ES-I3 (cell line): Measurements from ENCODE around the gene CSTPP1.
"Not testable (repeated sequence)": the region's sequence is repeated elsewhere in the genome, so short reads cannot be mapped to it uniquely, and the experiment has no call there.

ENCODE experiments used
- H3K36me3 ChIP-seq: 2 replicates; pipeline ENCODE4 v1.6.1; 2013; ENCODE audit warnings: mild to moderate bottlenecking, low read length, control low read depth, moderate library complexity; ENCODE audit not compliant: insufficient read depth
- H3K4me1 ChIP-seq: 2 replicates; pipeline ENCODE4 v1.6.1; 2013; ENCODE audit warnings: mild to moderate bottlenecking, control low read depth, low read length; ENCODE audit not compliant: insufficient read depth
- H3K9ac ChIP-seq: 2 replicates; pipeline ENCODE4 v1.6.1; 2013; ENCODE audit warnings: low read depth, mild to moderate bottlenecking, low read length, moderate library complexity
- H3K9me3 ChIP-seq: 2 replicates; pipeline ENCODE4 v1.6.1; 2013; ENCODE audit warnings: mild to moderate bottlenecking, low read length, moderate library complexity; ENCODE audit not compliant: control insufficient read depth, insufficient read depth

CSTPP1 gene

DNA sequence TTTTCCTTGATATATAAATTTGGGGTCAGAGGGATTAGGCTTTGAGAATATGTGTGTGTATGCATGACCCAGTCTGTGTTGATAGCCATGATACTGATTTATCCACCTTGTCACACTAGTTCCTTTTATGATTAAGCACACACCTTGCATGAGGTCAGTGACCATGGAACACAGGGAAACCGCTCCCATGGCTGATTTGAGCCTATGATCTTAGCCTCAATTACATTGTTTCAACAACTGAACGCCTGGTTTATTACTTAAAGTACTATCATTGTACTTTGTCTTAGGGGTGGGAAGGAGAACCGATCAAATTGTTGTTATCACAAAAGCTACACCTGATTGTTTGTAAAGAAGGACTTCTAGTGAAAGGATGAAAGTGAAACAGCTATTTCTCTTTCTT is 169.4 kb downstream of the CSTPP1 start:
- peaks cover 26% of the 10 kb centered on the region for H3K4me1 ChIP-seq
- H3K9me3 ChIP-seq = no peaks in the 10 kb centered on the region
- no peak overlapping the region for H3K9ac ChIP-seq
- no peaks in the 10 kb centered on the region for H3K36me3 ChIP-seq

DNA sequence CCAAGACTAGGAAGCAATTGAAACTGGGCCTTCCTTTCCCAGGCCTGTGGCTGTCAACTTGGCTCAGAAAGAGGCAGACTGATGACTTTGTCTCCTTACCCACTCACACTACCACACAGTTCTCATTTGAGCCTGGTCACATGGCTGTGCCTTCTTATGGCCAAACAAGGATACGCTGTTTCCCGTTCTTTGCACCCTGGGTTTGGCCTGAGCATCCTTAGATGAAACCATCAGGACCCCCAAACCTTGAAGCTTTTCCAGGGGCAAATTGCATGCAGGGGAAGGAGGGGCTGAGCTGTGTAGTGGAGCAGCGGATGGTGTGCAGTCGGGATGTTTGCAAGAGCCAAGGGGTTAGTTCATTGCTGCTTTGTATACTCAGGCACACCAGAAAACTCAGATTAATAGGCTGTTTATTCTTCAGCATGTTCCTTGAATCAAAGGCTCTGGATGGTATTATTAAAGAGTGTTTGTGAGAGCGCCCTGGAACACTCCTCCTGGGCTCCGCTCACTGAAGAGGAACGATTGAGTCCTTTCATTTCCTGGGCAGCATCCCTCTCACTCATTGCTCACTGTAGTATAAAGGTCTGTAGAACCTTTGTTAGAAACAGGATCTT is 170.3 kb downstream of the CSTPP1 start:
- Histone ChIP-seq H3K9ac (no peak overlapping the region), H3K4me1 (peaks cover 18% of the 10 kb centered on the region), H3K9me3 (no peaks in the 10 kb centered on the region), H3K36me3 (no peaks in the 10 kb centered on the region)

DNA sequence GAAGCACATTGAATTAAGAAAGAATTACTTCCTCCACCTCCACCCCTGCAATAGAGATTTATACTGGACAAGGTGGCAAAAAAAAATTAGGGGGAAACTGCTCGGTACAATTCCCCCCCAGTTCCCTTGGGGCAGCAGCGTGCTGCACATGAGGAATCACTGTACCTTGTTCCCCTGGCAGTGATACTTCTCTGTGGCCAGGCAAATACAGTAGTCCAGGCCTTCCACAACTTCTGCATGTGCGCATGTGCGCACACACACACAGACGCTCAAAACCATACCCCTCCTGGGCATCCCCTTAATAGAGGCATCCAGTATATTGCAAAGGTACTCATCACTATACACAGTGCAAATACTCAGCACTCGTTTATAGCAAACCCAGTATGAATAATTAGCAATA is 171.2 kb downstream of the CSTPP1 start:
- Histone ChIP-seq H3K4me1 (peaks cover 14% of the 10 kb centered on the region), H3K9ac (no peak overlapping the region), H3K9me3 (no peaks in the 10 kb centered on the region), H3K36me3 (no peaks in the 10 kb centered on the region)

DNA sequence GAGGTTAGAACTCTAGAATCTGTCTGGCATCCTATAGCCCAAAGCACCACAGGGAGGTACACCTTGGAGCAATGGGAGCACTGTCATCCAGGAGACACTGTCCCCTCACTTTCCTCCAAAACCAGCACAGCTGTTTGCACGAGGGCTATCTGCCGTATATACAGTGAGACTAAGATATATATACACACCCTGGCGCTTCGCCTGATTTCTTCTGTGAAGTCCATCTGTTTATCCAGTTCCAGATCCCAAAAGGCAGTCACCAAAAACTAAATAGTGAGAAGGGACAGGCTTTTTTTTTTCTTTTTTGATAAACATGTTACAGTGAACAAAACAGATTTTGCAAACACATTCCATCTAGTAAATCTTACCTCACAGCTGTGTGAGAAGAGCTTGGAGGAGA is 171.7 kb downstream of the CSTPP1 start:
- Histone ChIP-seq H3K4me1 (peaks cover 14% of the 10 kb centered on the region), H3K36me3 (no peaks in the 10 kb centered on the region), H3K9me3 (no peaks in the 10 kb centered on the region), H3K9ac (no peak overlapping the region)

DNA sequence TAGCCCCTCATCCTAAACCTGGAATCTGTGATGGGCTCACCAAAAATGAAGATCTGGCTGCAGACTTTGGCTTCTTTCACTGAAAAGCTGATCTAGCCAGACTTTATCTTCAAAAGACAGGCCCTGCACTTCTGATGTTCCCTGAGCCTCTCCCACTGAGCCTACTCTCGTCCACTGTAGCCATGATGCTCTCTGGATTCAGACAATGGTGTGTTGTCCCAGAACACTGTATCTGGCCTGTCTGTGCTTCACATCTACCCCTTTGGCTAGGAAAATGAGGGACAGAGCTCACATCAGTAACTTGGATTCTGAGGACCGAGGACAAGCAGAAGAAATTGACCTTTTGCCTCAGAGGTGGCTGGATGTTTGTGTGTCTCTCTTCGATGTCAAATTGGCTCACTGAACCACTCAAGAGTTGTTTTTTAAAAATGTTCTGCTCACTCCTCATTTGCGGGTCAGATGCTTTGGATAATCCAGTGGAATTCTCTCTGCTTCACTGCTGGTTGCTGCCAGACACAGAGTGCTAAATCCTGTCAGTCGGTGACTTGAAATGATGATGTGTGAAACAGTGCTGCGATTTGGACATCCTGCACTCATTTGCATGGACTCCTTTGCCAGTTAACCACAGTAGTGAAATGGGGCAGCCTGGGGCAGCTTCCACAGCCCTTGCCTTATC is 172.6 kb downstream of the CSTPP1 start:
- Histone ChIP-seq H3K4me1 (peaks cover 10% of the 10 kb centered on the region), H3K9me3 (no peaks in the 10 kb centered on the region), H3K9ac (no peak overlapping the region), H3K36me3 (no peaks in the 10 kb centered on the region)

DNA sequence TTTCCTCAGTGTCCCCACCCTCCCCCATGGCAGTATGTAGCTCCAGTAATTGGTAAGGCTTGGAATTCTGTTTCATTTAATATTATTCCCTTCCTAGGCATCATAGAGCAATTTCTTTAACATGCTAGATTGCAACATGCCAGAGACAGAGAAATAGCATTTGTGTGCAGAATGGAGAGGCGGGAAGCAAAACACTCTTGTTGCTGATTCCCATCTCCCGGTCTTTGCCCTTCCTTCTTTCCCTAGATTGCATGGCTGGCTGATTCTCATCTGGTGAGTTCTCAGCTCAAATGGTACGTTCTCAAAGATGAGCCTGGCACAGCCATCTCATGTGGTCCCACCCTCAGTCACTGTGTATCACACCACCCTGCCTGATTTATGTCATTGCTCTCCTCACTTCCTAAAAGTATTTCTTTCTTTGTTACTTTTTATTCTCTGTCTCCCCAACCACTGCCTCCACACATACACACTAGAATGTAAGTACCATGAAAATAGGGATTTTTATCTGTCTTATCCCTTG is 173.2 kb downstream of the CSTPP1 start:
- Histone ChIP-seq H3K4me1 (peaks cover 4% of the 10 kb centered on the region), H3K9ac (no peak overlapping the region), H3K36me3 (no peaks in the 10 kb centered on the region), H3K9me3 (no peaks in the 10 kb centered on the region)

DNA sequence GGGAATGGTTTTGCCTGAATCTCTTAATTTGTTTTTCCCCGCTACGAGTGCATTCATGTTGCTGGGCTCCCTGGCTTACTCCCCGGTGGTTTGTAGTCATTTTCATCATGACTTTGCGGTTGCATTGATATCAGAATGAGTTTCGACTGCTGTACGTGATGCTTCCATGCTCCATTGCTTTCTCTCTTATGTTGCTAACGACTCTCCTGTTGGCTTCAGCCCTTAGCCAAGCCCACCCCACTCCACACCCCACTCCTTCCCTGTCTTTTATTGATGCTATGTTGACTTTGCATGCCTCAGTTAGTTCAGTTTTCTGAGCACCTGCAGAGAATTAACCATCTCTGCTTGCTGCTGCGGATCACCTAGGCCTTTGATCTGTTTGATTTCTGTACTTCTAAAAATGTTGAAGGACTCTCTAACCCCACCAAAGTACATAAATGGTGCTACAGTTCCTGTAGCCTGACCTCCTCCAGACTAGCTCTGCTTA is 174.8 kb downstream of the CSTPP1 start:
- Histone ChIP-seq H3K9ac (no peak overlapping the region), H3K4me1 (no peaks in the 10 kb centered on the region), H3K36me3 (no peaks in the 10 kb centered on the region), H3K9me3 (no peaks in the 10 kb centered on the region)

DNA sequence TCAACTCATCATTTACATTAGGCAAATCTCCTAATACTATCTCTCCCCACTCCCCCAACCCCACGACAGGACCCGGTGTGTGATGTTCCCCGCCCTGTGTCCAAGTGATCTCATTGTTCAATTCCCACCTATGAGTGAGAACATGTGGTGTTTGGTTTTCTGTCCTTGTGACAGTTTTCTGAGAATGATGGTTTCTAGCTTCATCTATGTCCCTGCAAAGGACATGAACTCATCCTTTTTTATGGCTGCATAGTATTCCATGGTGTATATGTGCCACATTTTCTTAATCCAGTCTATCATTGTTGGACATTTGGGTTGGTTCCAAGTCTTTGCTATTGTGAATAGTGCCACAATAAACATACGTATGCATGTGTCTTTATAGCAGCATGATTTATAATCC is 176.4 kb downstream of the CSTPP1 start:
- H3K36me3 ChIP-seq, H3K9me3 ChIP-seq, H3K4me1 ChIP-seq, H3K9ac ChIP-seq: not testable (repeated sequence)

DNA sequence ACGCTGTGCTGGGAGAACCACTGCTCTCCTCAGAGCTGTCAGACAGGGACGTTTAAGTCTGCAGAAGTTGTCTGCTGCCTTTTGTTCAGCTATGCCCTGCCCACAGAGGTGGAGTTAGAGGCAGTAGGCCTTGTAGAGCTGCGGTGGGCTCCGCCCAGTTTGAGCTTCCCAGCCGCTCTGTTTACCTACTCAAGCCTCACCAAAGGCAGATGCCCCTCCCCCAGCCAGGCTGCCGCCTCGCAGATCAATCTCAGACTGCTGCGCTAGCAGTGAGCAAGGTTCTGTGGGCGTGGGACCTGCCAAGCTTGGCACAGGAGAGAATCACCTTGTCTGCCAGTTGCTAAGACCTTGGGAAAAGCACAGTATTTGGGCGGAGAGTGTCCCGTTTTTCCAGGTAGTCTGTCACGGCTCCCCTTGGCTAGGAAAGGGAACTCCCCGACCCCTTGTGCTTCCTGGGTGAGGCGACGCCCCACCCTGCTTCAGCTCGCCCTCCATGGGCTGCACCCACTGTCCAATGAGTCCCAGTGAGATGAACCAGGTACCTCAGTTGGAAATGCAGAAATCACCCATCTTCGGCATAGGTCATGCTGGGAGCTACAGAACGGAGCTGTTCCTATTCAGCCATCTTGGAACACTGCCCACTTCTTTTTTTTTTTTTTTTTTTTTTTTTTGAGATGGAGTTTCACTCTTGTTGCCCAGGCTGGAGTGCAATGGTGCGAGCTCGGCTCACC is 182.6 kb downstream of the CSTPP1 start:
- H3K9ac ChIP-seq = peak overlapping the region; percentile 59; the same call in 1 of the 2 replicates
- peaks cover 11% of the 10 kb centered on the region for H3K4me1 ChIP-seq
- not testable (repeated sequence) for H3K9me3 ChIP-seq, H3K36me3 ChIP-seq

DNA sequence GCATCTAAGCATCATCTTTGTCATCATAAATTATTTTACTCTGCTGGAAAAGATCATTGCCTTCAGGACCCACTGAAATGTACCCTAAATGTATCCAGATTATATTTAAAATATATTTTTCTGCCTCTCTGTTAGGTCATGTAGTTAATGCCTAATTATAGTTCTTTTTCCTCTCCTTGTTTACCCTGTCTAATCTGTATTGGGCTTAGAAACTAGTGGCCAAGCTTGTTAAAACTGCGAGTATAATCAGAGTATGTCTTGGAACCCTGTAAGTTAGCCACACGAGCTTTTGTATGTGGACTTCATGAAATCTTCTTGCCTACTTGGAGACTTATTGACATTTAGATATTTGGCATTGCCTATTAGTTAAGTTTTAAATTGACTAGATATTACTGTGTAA is 184.5 kb downstream of the CSTPP1 start:
- peaks cover 11% of the 10 kb centered on the region for H3K4me1 ChIP-seq
- H3K36me3 ChIP-seq = no peaks in the 10 kb centered on the region
- H3K9ac ChIP-seq = no peak overlapping the region
- no peaks in the 10 kb centered on the region for H3K9me3 ChIP-seq

DNA sequence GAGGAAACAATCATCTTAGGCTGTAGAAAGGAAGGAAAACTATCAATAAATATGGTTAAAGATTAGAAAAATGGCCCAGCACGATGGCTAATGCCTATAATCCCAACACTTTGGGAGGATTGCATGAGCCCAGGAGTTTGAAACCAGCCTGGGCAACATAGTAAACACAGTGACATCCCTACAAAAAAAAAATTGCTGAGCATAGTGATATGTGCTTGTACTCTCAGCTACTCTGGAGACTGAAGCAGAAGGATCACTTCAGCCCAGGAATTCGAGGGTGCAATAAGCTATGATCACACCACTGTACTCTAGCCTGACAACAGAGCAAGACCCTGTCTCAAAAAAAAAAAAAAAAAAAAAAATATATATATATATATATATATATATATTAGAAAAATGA is 185.2 kb downstream of the CSTPP1 start:
- no peak overlapping the region for H3K9ac ChIP-seq

DNA sequence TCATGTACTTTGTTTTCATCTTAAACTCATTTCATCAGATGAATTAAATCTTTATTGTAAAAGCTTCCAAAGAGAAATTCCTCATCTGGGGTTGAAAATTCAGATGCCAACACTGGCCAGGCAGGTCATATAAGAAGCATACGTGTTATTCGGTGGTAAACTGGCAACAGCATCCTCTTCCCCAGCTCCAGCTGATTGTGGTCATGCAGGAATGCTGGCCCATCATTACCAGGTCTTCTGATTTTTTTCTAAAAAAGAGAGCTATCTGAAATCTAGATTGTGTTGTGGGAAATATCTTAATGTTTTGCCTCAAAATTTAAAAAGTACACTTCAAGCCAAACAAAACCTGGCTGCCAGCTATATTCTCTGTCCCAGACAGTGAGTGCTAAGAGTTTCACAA is 186.5 kb downstream of the CSTPP1 start:
- no peaks in the 10 kb centered on the region for H3K36me3 ChIP-seq
- H3K9ac ChIP-seq = no peak overlapping the region
- H3K9me3 ChIP-seq = no peaks in the 10 kb centered on the region
- H3K4me1 ChIP-seq = peaks cover 11% of the 10 kb centered on the region

More for the DNA sequence above, 185.2 kb downstream of the CSTPP1 start:
- no peaks in the 10 kb centered on the region for H3K36me3 ChIP-seq
- peaks cover 11% of the 10 kb centered on the region for H3K4me1 ChIP-seq
- no peaks in the 10 kb centered on the region for H3K9me3 ChIP-seq

DNA sequence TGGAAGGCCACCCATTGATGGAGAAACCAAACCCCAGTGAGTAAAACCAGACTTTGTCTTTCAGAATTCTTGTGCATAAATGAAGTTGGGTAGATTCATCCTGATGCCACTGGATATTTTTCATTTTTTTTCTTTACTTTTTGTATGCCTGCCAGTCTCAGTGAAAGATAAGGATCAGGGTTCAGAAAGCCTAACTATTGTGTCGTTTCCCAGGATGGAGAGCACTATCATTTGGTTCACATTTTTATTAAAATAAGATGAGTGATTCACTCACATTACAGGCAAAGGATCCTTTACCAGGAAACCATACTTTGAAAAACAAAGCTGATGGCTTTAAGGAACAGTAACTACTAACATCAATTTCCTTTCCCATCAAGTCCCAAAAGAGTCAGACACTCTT is 188.1 kb downstream of the CSTPP1 start:
- Histone ChIP-seq H3K9ac (no peak overlapping the region), H3K9me3 (no peaks in the 10 kb centered on the region), H3K36me3 (no peaks in the 10 kb centered on the region), H3K4me1 (peaks cover 11% of the 10 kb centered on the region)

DNA sequence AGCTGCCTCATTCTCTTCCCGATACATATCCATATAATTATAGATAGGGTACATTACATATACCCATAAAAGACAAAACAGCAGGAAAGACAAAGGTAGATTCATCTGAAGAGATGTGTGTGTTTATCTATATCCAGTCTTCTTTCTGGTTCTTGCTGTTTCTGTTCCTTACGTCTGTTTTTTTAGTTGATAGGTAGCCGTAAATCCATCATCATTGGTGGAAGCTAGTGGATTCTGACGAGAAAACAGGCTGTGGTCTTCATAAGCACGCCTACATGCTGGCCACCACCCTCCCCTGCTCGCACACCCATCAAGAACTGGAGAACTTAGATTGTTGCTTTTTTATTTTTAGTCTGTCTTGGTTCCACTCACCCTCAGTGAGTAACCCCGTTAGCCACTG is 188.5 kb downstream of the CSTPP1 start:
- Histone ChIP-seq H3K36me3 (no peaks in the 10 kb centered on the region), H3K9ac (no peak overlapping the region), H3K4me1 (peaks cover 11% of the 10 kb centered on the region), H3K9me3 (no peaks in the 10 kb centered on the region)

DNA sequence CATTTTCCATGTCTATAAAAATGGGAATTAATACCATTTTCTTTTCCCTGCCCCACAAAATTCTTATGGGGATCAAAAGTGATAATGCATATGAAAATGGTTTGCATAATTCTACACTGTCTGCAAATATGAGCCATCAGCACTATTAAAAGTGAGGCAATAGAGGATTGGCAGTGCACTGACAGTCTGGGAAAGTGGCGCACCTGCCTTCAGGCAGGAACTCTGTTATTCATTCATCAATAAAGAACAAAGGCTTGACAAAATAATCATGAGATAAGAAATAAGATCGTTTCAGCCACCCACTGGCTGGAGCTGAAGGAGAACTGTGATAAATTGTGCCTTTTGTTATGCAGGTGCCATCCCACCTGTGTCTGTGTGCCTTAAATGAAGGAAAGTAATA is 190.7 kb downstream of the CSTPP1 start:
- no peak overlapping the region for H3K9ac ChIP-seq
- H3K9me3 ChIP-seq = no peaks in the 10 kb centered on the region
- peaks cover 25% of the 10 kb centered on the region for H3K4me1 ChIP-seq
- no peaks in the 10 kb centered on the region for H3K36me3 ChIP-seq
